Natural killer cell treated with Interleukin-12 subunit alpha and Interleukin-12 subunit beta and Interleukin-15 and Interleukin-18, amount 100 ng/mL, for 72 hours (primary cell): ENCODE measurements around the gene DISP2. TPM values are rescaled to one million over a fixed set of nuclear protein-coding genes. Genes with fewer than 3 reads are reported as not detected.
A peak's percentile ranks its signal among the peaks of the same experiment; 100 is the strongest.

ENCODE experiments used
- ATAC-seq, 2 donors: fragments of 150-1000 bp; cut with Tn5 transposase in 1 of 2; sonication (Bioruptor Pico), chemical (Tn5 transposase) in 1 of 2; 2 replicates each; pipeline ENCODE4 v1.10.0; 2021
- DNase-seq: peaks from one replicate; pipeline ENCODE4 v3.0.0; 2022; ENCODE audit warnings: low spot score
- H3K27ac Mint-ChIP-seq, 2 donors: 1 replicate in 1 of 2; 2 replicates in 1 of 2; pipeline ENCODE4 v1.8.0; 2022; ENCODE audit warnings: mixed read lengths in 2 of 2, mild to moderate bottlenecking in 1 of 2, moderate library complexity in 1 of 2
- H3K27me3 Mint-ChIP-seq, 2 donors: 1 replicate in 1 of 2; 2 replicates in 1 of 2; pipeline ENCODE4 v1.8.0; 2022; ENCODE audit warnings: mixed read lengths in 2 of 2
- H3K36me3 Mint-ChIP-seq: one replicate; pipeline ENCODE4 v1.8.0; 2022; ENCODE audit warnings: mixed read lengths
- H3K4me1 Mint-ChIP-seq, 2 donors: 1 replicate in 1 of 2; 2 replicates in 1 of 2; pipeline ENCODE4 v1.8.0; 2022; ENCODE audit warnings: low read depth in 2 of 2, mixed read lengths in 2 of 2, mild to moderate bottlenecking in 1 of 2
- H3K4me3 Mint-ChIP-seq: one replicate; pipeline ENCODE4 v1.8.0; 2022; ENCODE audit warnings: mixed read lengths
- H3K9me3 Mint-ChIP-seq: 2 replicates; pipeline ENCODE4 v1.8.0; 2022; ENCODE audit warnings: mixed read lengths
- total RNA-seq, 2 donors: library from RNA; stranded (reverse); gene quantifications; one replicate each; pipeline ENCODE4 v1.2.3, GENCODE V29; 2022

DISP2 gene
- total RNA-seq, 2 donors from 2014 or later: 0.25 to 1.00 TPM

GRCh38 chr15:40354408-40355171 lies 3.4 kb upstream of the DISP2 start:
- Mint-ChIP-seq H3K4me3 (no peak overlapping the region), H3K9me3 (no peaks in the 10 kb centered on the region), H3K27ac (no peak overlapping the region), H3K27me3 (peaks cover 0 to 11% of the 10 kb centered on the region in 2 donors), H3K36me3 (no peaks in the 10 kb centered on the region), H3K4me1 (peaks cover 8 to 14% of the 10 kb centered on the region in 2 donors)
- ATAC-seq: no peak
- DNase-seq: no peak

DNA sequence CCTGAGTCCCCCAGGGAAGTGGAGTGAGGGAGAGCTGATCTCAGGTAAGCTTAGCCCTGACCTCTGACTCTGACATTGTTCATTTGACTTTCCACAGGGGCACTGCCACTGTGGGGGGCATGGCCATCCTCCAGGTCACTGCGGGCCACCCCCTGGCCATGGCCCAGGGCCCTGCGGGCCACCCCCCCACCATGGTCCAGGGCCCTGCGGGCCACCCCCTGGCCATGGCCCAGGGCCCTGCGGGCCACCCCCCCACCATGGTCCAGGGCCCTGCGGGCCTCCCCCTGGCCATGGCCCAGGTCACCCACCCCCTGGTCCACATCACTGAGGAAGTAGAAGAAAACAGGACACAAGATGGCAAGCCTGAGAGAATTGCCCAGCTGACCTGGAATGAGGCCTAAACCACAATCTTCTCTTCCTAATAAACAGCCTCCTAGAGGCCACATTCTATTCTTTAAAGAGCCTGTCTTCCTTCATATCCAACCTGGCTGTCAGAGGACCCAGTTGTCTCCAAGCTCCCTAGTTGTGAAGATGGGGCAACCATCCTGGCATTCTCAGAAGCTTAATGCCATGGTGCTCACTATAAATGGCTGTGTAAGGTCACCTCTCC lies 1.9 kb upstream of the DISP2 start:
- Mint-ChIP-seq H3K36me3 (no peaks in the 10 kb centered on the region), H3K27ac (no peak overlapping the region), H3K4me1 (peaks cover 8 to 14% of the 10 kb centered on the region in 2 donors), H3K9me3 (no peaks in the 10 kb centered on the region), H3K27me3 (peaks cover 0 to 11% of the 10 kb centered on the region in 2 donors), H3K4me3 (no peak overlapping the region)
- DNase-seq (no peak), ATAC-seq (no peak)

GRCh38 chr15:40357246-40357645 lies 773 bp upstream of the DISP2 start:
- peaks cover 8 to 14% of the 10 kb centered on the region in 2 donors for H3K4me1 Mint-ChIP-seq
- H3K36me3 Mint-ChIP-seq: no peaks in the 10 kb centered on the region
- no peak overlapping the region for H3K27ac Mint-ChIP-seq
- H3K9me3 Mint-ChIP-seq: no peaks in the 10 kb centered on the region
- ATAC-seq: no peak
- no peak for DNase-seq
- peaks cover 0 to 11% of the 10 kb centered on the region in 2 donors for H3K27me3 Mint-ChIP-seq
- H3K4me3 Mint-ChIP-seq: peak overlapping the region; percentile 83

- peak overlapping the region; percentile 83 for H3K4me3 Mint-ChIP-seq
- peaks cover 8 to 16% of the 10 kb centered on the region in 2 donors for H3K4me1 Mint-ChIP-seq
- peak; percentile 51 to 66 for ATAC-seq
- H3K36me3 Mint-ChIP-seq: no peaks in the 10 kb centered on the region
- peak overlapping the region; percentile 25 to 51 for H3K27ac Mint-ChIP-seq
- no peaks in the 10 kb centered on the region for H3K9me3 Mint-ChIP-seq
- no peak for DNase-seq
- peaks cover 0 to 11% of the 10 kb centered on the region in 2 donors for H3K27me3 Mint-ChIP-seq
Measured at GRCh38 chr15:40358471-40359353, 693 bp downstream of the DISP2 start.

DNA sequence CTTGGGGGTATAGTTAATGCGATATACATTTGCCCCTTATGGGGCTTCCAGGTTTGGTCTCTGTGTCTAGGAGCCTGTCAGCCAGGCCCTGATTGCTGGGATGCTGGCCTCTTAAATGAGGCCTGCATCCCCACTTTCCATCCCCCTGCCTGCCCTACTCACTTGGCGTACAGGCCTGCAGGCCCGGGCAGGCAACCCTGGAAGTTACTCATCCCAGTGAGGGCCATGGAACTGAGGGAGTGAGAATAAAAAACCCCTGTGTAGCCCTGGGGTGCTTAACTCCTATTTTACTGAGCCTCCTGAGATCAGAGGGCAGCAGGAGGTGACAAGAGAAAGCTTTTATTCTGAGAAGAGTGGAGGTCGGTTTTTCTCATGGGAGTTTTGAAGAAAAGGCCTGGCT lies 2.0 kb downstream of the DISP2 start:
- DNase-seq: no peak
- Mint-ChIP-seq H3K27ac (no peak overlapping the region), H3K4me3 (no peak overlapping the region), H3K9me3 (no peaks in the 10 kb centered on the region), H3K36me3 (no peaks in the 10 kb centered on the region), H3K27me3 (peaks cover 0 to 11% of the 10 kb centered on the region in 2 donors), H3K4me1 (peaks cover 8 to 17% of the 10 kb centered on the region in 2 donors)
- no peak for ATAC-seq

DNA sequence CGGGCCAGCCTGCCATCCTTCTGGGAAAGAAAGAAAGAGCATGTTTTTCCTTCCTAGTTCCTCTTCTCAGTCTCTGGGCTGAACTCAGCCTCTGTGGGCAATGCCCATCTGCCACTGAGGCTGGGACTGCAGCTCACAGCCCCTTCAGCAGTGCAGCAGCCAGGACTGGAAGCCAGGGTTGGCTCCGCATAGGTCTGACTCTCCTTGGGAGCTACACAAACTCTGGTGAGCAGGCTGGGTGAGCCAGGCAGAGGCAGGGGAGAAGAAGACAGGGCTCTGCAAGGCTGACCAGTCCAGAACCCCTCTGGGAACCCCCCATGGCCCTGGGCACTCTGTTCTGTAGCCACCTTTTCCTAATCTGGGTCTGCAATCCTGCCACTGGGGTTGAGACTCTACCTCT lies 3.6 kb downstream of the DISP2 start:
- H3K4me1 Mint-ChIP-seq: peaks cover 12 to 25% of the 10 kb centered on the region in 2 donors
- H3K27me3 Mint-ChIP-seq: peaks cover 0 to 6% of the 10 kb centered on the region in 2 donors
- DNase-seq: no peak
- H3K27ac Mint-ChIP-seq: no peak overlapping the region
- H3K36me3 Mint-ChIP-seq: no peaks in the 10 kb centered on the region
- no peak overlapping the region for H3K4me3 Mint-ChIP-seq
- no peak for ATAC-seq
- H3K9me3 Mint-ChIP-seq: no peaks in the 10 kb centered on the region

GRCh38 chr15:40363611-40364010 lies 5.6 kb downstream of the DISP2 start:
- ATAC-seq: no peak
- peaks cover 24 to 25% of the 10 kb centered on the region in 2 donors for H3K4me1 Mint-ChIP-seq
- no peak overlapping the region for H3K4me3 Mint-ChIP-seq
- H3K27me3 Mint-ChIP-seq: no peaks in the 10 kb centered on the region
- no peaks in the 10 kb centered on the region for H3K9me3 Mint-ChIP-seq
- H3K27ac Mint-ChIP-seq: no peak overlapping the region
- no peak for DNase-seq
- no peaks in the 10 kb centered on the region for H3K36me3 Mint-ChIP-seq

- Mint-ChIP-seq H3K36me3 (no peaks in the 10 kb centered on the region), H3K27ac (no peak overlapping the region)
Measured at GRCh38 chr15:40364251-40364650, 6.2 kb downstream of the DISP2 start.

GRCh38 chr15:40365016-40365415 lies 7.0 kb downstream of the DISP2 start:
- H3K4me3 Mint-ChIP-seq: no peak overlapping the region
- H3K4me1 Mint-ChIP-seq: peaks cover 21 to 24% of the 10 kb centered on the region in 2 donors
- H3K27ac Mint-ChIP-seq: no peak overlapping the region
- H3K36me3 Mint-ChIP-seq: no peaks in the 10 kb centered on the region
- no peaks in the 10 kb centered on the region for H3K9me3 Mint-ChIP-seq
- no peak for ATAC-seq
- no peaks in the 10 kb centered on the region for H3K27me3 Mint-ChIP-seq
- no peak for DNase-seq

More at GRCh38 chr15:40364251-40364650, 6.2 kb downstream of the DISP2 start:
- Mint-ChIP-seq H3K4me3 (no peak overlapping the region), H3K4me1 (peaks cover 21 to 23% of the 10 kb centered on the region in 2 donors), H3K27me3 (no peaks in the 10 kb centered on the region), H3K9me3 (no peaks in the 10 kb centered on the region)
- DNase-seq (no peak), ATAC-seq (no peak)

- Mint-ChIP-seq H3K36me3 (no peaks in the 10 kb centered on the region), H3K27me3 (no peaks in the 10 kb centered on the region), H3K9me3 (no peaks in the 10 kb centered on the region), H3K27ac (no peak overlapping the region), H3K4me3 (no peak overlapping the region), H3K4me1 (peaks cover 21 to 24% of the 10 kb centered on the region in 2 donors)
- DNase-seq: no peak
- ATAC-seq: no peak
Measured at GRCh38 chr15:40365624-40366456, 7.8 kb downstream of the DISP2 start.

DNA sequence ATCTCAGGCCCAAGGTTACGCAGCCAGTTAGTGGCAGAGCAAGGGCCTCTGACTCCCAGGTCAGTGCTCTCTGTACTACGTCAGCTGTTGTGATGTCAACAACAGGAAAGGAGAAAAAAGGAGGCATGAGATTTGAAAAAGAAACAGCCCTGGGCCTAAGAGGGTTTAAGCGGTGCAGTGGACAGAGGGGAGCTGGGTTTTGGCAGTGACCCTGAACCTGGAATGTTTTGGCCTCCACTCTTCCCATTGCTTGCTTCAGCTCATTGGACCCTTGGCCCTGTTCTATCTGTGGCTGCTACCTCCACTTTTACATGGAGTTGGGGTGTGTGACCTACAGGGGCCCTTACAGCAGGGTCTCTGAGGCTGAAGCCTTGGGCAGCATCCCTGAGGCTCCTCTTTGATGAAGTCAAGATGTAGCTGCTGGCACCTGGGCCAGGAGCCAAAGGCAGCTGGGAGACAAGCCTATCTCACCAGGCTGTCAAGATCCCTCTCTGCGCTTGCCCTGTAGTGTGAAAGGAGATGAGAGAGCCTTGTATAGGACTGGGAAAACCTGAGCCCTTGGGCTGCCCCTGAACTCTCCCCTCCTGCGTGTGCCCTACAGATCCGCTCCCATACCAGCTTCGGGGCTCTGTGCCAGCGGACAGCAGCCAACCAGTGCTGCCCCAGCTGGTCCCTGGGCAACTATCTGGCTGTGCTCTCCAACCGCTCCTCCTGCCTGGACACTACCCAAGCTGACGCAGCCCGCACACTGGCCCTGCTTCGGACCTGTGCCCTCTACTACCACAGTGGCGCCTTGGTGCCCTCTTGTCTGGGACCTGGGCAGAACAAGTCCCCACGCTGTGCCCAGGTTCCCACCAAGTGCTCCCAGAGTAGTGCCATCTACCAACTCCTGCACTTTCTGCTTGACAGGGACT lies 8.7 kb downstream of the DISP2 start:
- DNase-seq (no peak), ATAC-seq (no peak)
- Mint-ChIP-seq H3K9me3 (no peaks in the 10 kb centered on the region), H3K4me3 (peak overlapping the region; percentile 91), H3K36me3 (no peaks in the 10 kb centered on the region), H3K4me1 (peaks cover 21 to 24% of the 10 kb centered on the region in 2 donors), H3K27ac (peak overlapping the region; percentile 54 to 70), H3K27me3 (no peaks in the 10 kb centered on the region)

- DNase-seq (no peak), ATAC-seq (no peak)
- Mint-ChIP-seq H3K27ac (peak overlapping the region; percentile 54 to 70), H3K9me3 (no peaks in the 10 kb centered on the region), H3K36me3 (no peaks in the 10 kb centered on the region), H3K27me3 (no peaks in the 10 kb centered on the region), H3K4me1 (peaks cover 21 to 24% of the 10 kb centered on the region in 2 donors), H3K4me3 (peak overlapping the region; percentile 91)
Measured at GRCh38 chr15:40367371-40367685, 9.3 kb downstream of the DISP2 start.
